GM19238 (cell line): ENCODE measurements around the gene MRGPRE.
A peak's percentile ranks its signal among the peaks of the same experiment; 100 is the strongest.

ENCODE experiments used
- DNase-seq: peaks from one replicate; pipeline ENCODE4 v3.0.0; 2011; ENCODE audit warnings: low spot score; ENCODE audit not compliant: insufficient read length

MRGPRE gene

GRCh38 chr11:3226846-3227567 lies 5.2 kb downstream of the MRGPRE start:
- DNase-seq, result no peak

- DNase-seq, result no peak
These were observed 6.1 kb downstream of the MRGPRE start for GRCh38 chr11:3225826-3226750.

GRCh38 chr11:3225159-3225758 lies 7.0 kb downstream of the MRGPRE start:
- DNase-seq, result no peak

GRCh38 chr11:3224401-3225057 lies 7.7 kb downstream of the MRGPRE start:
- DNase-seq, result no peak

GRCh38 chr11:3223932-3224381 lies 8.3 kb downstream of the MRGPRE start:
- no peak for DNase-seq

GRCh38 chr11:3222941-3223915 lies 9.0 kb downstream of the MRGPRE start:
- no peak for DNase-seq

- peak; percentile 0 for DNase-seq
These were observed 10.0 kb downstream of the MRGPRE start for GRCh38 chr11:3222003-3222855.

GRCh38 chr11:3221408-3222002 lies 10.7 kb downstream of the MRGPRE start:
- DNase-seq, result no peak

- DNase-seq, result no peak
These were observed 11.5 kb downstream of the MRGPRE start for GRCh38 chr11:3220521-3221407.

- no peak for DNase-seq
These were observed 12.1 kb downstream of the MRGPRE start for GRCh38 chr11:3220101-3220500.

GRCh38 chr11:3219281-3219892 lies 12.8 kb downstream of the MRGPRE start:
- no peak for DNase-seq

GRCh38 chr11:3218483-3219280 lies 13.5 kb downstream of the MRGPRE start, which contains the start of gene MRGPRG:
Gene MRGPRG (minus strand): TSS chr11:3218813. CDS start chr11:3218813, 0 bp downstream.
- no peak for DNase-seq

- no peak for DNase-seq
These were observed 14.3 kb downstream of the MRGPRE start for GRCh38 chr11:3217818-3218482.

- no peak for DNase-seq
These were observed 16.1 kb downstream of the MRGPRE start for GRCh38 chr11:3216027-3216525.

- DNase-seq, result no peak
These were observed 16.7 kb downstream of the MRGPRE start for GRCh38 chr11:3215346-3216026.
